MCF 10A (cell line): Measurements from ENCODE around the gene GALNS. TPM values are rescaled to one million over a fixed set of nuclear protein-coding genes. Genes with fewer than 3 reads are reported as not detected.

Source experiments
- BruUV-seq: library from RNA; stranded (reverse); fragments of 400-500 nt; replicated peaks from 2 replicates; lab custom pipeline; 2021; lab: Mats Ljungman, UMichigan
- CTCF ChIA-PET: fragments of 300-600 bp; sonication (Branson Sonifier 250); formaldehyde crosslinking; extraction: SDS; loops from one replicate; lab custom pipeline; 2021; ENCODE audit warnings: antibody characterized with exemption, inconsistent platforms; lab: Yijun Ruan, JAX
- POLR2A ChIA-PET: fragments of 300-600, 350-650 bp; sonication (Branson Sonifier 250); formaldehyde crosslinking; extraction: SDS; loops from one replicate; lab custom pipeline; 2020; ENCODE audit warnings: antibody characterized with exemption, inconsistent platforms; lab: Yijun Ruan, JAX
- DNase-seq: peaks from one replicate; pipeline ENCODE4 v3.0.0-alpha.2; 2018; ENCODE audit not compliant: unreplicated experiment
- H3K27ac Mint-ChIP-seq: one replicate; pipeline ENCODE4 v1.8.0; 2022; ENCODE audit warnings: mild to moderate bottlenecking, low read depth, mixed read lengths; ENCODE audit not compliant: unreplicated experiment
- H3K27me3 Mint-ChIP-seq: one replicate; pipeline ENCODE4 v1.8.0; 2022; ENCODE audit warnings: mixed read lengths; ENCODE audit not compliant: insufficient read depth, unreplicated experiment
- H3K36me3 Mint-ChIP-seq: one replicate; pipeline ENCODE4 v1.8.0; 2022; ENCODE audit warnings: mild to moderate bottlenecking, moderate library complexity, mixed read lengths; ENCODE audit not compliant: insufficient read depth, unreplicated experiment
- H3K4me1 Mint-ChIP-seq: one replicate; pipeline ENCODE4 v1.8.0; 2022; ENCODE audit warnings: mixed read lengths; ENCODE audit not compliant: insufficient read depth, unreplicated experiment
- H3K4me3 Mint-ChIP-seq: one replicate; pipeline ENCODE4 v1.8.0; 2022; ENCODE audit warnings: mild to moderate bottlenecking, moderate library complexity, mixed read lengths; ENCODE audit not compliant: unreplicated experiment
- H3K9me3 Mint-ChIP-seq: one replicate; pipeline ENCODE4 v1.8.0; 2022; ENCODE audit warnings: mixed read lengths; ENCODE audit not compliant: unreplicated experiment
- intact Hi-C: fragments of 100-400 bp; cut with micrococcal nuclease; formaldehyde crosslinking; loops from 2 replicates; pipeline ENCODE4 v1.14.1; 2022
- total RNA-seq: library from RNA; stranded (reverse); gene quantifications from 2 replicates; pipeline ENCODE4 v1.2.3, GENCODE V29; 2022
- TF ChIP-seq, protein P1 (sequence below): fragments of 200-600 bp; IDR thresholded peaks from one replicate; pipeline ENCODE4 v1.8.0; 2022; ENCODE audit warnings: antibody characterized with exemption, mild to moderate bottlenecking; ENCODE audit not compliant: unreplicated experiment

The GALNS gene
- total RNA-seq, 1 experiment from 2014 or later = 26.0 TPM

DNA sequence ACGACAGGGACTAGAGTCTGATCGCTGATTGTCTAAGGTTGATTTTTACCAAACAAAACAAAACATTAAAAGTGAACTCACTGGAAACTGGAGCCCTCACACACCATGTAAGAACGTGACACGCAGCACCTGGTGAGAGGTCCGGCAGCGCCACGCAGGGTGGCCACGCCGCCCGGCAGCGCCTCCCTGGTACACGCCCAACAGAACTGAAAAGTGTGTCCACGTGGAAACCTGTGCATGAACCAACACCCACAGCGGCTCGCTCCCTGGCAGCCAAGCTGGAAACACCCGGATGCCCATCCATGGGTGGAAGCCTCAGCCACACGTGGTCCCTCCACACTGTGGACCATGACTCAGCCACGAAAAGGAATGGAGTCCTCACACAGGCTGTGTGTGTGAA lies 9.1 kb downstream of the GALNS start:
- Mint-ChIP-seq H3K4me3 (no peak overlapping the region), H3K9me3 (no peaks in the 10 kb centered on the region), H3K4me1 (no peaks in the 10 kb centered on the region), H3K27ac (no peak overlapping the region), H3K27me3 (no peaks in the 10 kb centered on the region), H3K36me3 (peaks cover 11% of the 10 kb centered on the region)
- ChIA-PET POLR2A (no interaction called here), CTCF (no interaction called here)
- BruUV-seq = no TSS peak
- intact Hi-C loops = no loop called here
- TF ChIP-seq, protein P1, sequence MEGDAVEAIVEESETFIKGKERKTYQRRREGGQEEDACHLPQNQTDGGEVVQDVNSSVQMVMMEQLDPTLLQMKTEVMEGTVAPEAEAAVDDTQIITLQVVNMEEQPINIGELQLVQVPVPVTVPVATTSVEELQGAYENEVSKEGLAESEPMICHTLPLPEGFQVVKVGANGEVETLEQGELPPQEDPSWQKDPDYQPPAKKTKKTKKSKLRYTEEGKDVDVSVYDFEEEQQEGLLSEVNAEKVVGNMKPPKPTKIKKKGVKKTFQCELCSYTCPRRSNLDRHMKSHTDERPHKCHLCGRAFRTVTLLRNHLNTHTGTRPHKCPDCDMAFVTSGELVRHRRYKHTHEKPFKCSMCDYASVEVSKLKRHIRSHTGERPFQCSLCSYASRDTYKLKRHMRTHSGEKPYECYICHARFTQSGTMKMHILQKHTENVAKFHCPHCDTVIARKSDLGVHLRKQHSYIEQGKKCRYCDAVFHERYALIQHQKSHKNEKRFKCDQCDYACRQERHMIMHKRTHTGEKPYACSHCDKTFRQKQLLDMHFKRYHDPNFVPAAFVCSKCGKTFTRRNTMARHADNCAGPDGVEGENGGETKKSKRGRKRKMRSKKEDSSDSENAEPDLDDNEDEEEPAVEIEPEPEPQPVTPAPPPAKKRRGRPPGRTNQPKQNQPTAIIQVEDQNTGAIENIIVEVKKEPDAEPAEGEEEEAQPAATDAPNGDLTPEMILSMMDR = no peak
- no peak for DNase-seq

DNA sequence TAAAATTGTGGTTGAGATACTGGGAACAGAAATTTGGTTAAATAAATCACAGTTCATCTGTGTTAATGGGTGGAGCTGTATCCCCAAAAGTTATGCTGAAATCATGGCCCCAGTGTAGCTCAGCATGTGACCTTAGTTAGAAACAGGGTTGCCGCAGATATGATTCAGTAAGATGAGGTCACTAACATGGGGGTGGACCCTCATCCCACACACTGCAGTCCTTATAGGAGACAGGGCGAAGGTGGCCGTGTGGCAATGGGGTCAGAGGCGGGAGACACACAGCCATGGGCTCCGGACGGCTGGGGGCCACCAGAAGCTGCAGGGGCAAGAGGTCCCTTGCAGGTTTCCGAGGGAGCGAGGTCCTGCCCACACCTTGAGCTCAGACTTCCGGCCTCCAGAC lies 10.7 kb downstream of the GALNS start:
- Mint-ChIP-seq H3K36me3 (peaks cover 13% of the 10 kb centered on the region), H3K4me1 (no peaks in the 10 kb centered on the region), H3K27me3 (no peaks in the 10 kb centered on the region), H3K4me3 (no peak overlapping the region), H3K9me3 (no peaks in the 10 kb centered on the region), H3K27ac (no peak overlapping the region)
- BruUV-seq = no TSS peak
- no peak for DNase-seq
- intact Hi-C loops = no loop called here
- CTCF ChIA-PET = interaction anchor here (0.7 to 1.7 kb wide), 2 partner anchors 12 to 19 kb away, joined by 4 to 6 read pairs; no protein-coding TSS in a partner anchor
- TF ChIP-seq, protein P1 = no peak
- POLR2A ChIA-PET = interaction anchor here (0.8 to 1.3 kb wide), 2 partner anchors 11 to 33 kb away, joined by 3 read pairs; partner anchors contain the start of genes GALNS and TRAPPC2L

- TF ChIP-seq, protein P1 = no peak
- DNase-seq = no peak
- Mint-ChIP-seq H3K36me3 (peaks cover 13% of the 10 kb centered on the region), H3K4me3 (no peak overlapping the region), H3K27ac (no peak overlapping the region), H3K27me3 (no peaks in the 10 kb centered on the region), H3K9me3 (no peaks in the 10 kb centered on the region), H3K4me1 (no peaks in the 10 kb centered on the region)
- intact Hi-C loops = no loop called here
- CTCF ChIA-PET = no interaction called here
- no TSS peak for BruUV-seq
- POLR2A ChIA-PET = no interaction called here
Observed at GRCh38 chr16:88844419-88845036, 12.2 kb downstream of the GALNS start.

- DNase-seq = no peak
- H3K27me3 Mint-ChIP-seq = no peaks in the 10 kb centered on the region
- no peaks in the 10 kb centered on the region for H3K4me1 Mint-ChIP-seq
- no peak overlapping the region for H3K27ac Mint-ChIP-seq
- peaks cover 13% of the 10 kb centered on the region for H3K36me3 Mint-ChIP-seq
- intact Hi-C loops = no loop called here
- TF ChIP-seq, protein P1 = no peak
- no peak overlapping the region for H3K4me3 Mint-ChIP-seq
- CTCF ChIA-PET = interaction anchor here (1.1 kb wide), 1 partner anchor 15 kb away, joined by 5 read pairs; no protein-coding TSS in a partner anchor
- POLR2A ChIA-PET = no interaction called here
- H3K9me3 Mint-ChIP-seq = no peaks in the 10 kb centered on the region
- no TSS peak for BruUV-seq
Observed at GRCh38 chr16:88843256-88843655, 13.5 kb downstream of the GALNS start.
